ENCODE measurements around the gene DONSON.

GRCh38 chr21:33611006-33611744, 22.7 kb upstream of the DONSON start:
- TF ChIP-seq GATA3 (IDR thresholded peaks at IDR 0.05; ENCODE audit: low read depth, low read length): no peak
- no peak for TF ChIP-seq GATA2 (IDR thresholded peaks at IDR 0.05; ENCODE audit: low read depth, low read length)
